Hepatocyte (in vitro differentiated cells): ENCODE results near the gene VAC14. TPM values are rescaled to one million over a fixed set of nuclear protein-coding genes. Genes with fewer than 3 reads are reported as not detected.

Experiments
- DNase-seq: peaks from one replicate; pipeline ENCODE4 v3.0.0-alpha.2; 2016; ENCODE audit warnings: low spot score
- H2AFZ ChIP-seq: fragments of 200-600 bp; sonication (generic); 2 replicates; pipeline ENCODE4 v1.6.0; 2016; ENCODE audit warnings: antibody characterized with exemption, mild to moderate bottlenecking
- H3K27ac ChIP-seq: fragments of 200-600 bp; sonication (generic); 2 replicates; pipeline ENCODE4 v1.5.1; 2016; ENCODE audit warnings: mild to moderate bottlenecking
- H3K27me3 ChIP-seq: fragments of 200-600 bp; sonication (generic); 2 replicates; pipeline ENCODE4 v1.6.1; 2016
- H3K36me3 ChIP-seq: fragments of 200-600 bp; sonication (generic); replicated peaks from 2 replicates; pipeline ENCODE4 v1.5.1; 2016; ENCODE audit warnings: low read depth; ENCODE audit not compliant: insufficient read depth
- H3K4me1 ChIP-seq: fragments of 200-600 bp; sonication (generic); 2 replicates; pipeline ENCODE4 v1.5.1; 2016; ENCODE audit warnings: mild to moderate bottlenecking, moderate library complexity; ENCODE audit not compliant: insufficient read depth
- H3K4me2 ChIP-seq: fragments of 200-600 bp; sonication (generic); 2 replicates; pipeline ENCODE4 v1.6.0; 2016
- H3K4me3 ChIP-seq: fragments of 200-600 bp; sonication (generic); 2 replicates; pipeline ENCODE4 v1.5.1; 2016; ENCODE audit warnings: mild to moderate bottlenecking
- H3K79me2 ChIP-seq: fragments of 200-600 bp; sonication (generic); 2 replicates; pipeline ENCODE4 v1.6.0; 2017; ENCODE audit warnings: mild to moderate bottlenecking
- H3K9me2 ChIP-seq: fragments of 200-600 bp; sonication (generic); replicated peaks from 2 replicates; pipeline ENCODE4 v1.6.0; 2017; ENCODE audit warnings: mild to moderate bottlenecking; ENCODE audit not compliant: insufficient read depth
- H3K9me3 ChIP-seq: fragments of 200-600 bp; sonication (generic); 2 replicates; pipeline ENCODE4 v1.5.1; 2016; ENCODE audit warnings: low read depth, mild to moderate bottlenecking
- H4K20me1 ChIP-seq: fragments of 200-600 bp; sonication (generic); 2 replicates; pipeline ENCODE4 v1.6.0; 2016; ENCODE audit warnings: mild to moderate bottlenecking; ENCODE audit not compliant: insufficient read depth, poor library complexity, severe bottlenecking
- CTCF ChIP-seq: fragments of 200-600 bp; sonication (generic); IDR thresholded peaks from 2 replicates; pipeline ENCODE4 v1.5.1; 2016; ENCODE audit warnings: antibody characterized with exemption, mild to moderate bottlenecking; ENCODE audit not compliant: poor library complexity
- EZH2 ChIP-seq: fragments of 200-600 bp; sonication (generic); IDR thresholded peaks from 2 replicates; pipeline ENCODE4 v1.6.1; 2016; ENCODE audit warnings: antibody characterized with exemption, mild to moderate bottlenecking, borderline replicate concordance
- EZH2phosphoT487 ChIP-seq: fragments of 200-600 bp; sonication (generic); IDR thresholded peaks from one replicate; pipeline ENCODE4 v1.6.1; 2018; ENCODE audit warnings: antibody characterized with exemption, mild to moderate bottlenecking, low read depth, moderate library complexity; ENCODE audit not compliant: unreplicated experiment, severe bottlenecking
- WGBS: methylation state at CpG from one replicate; pipeline ENCODE4 v1.1.6; 2016; ENCODE audit warnings: low lambda C conversion rate; ENCODE audit errors: missing lambda C conversion rate; 5-methylcytosine and 5-hydroxymethylcytosine counted together
- polyA plus RNA-seq: library from polyadenylated mRNA; unstranded; fragments of >200 nt; fragmentation: Nextera tagmentation; extraction: Ambion mirVana; gene quantifications from 2 replicates; pipeline ENCODE4 v1.2.1, GENCODE V29; 2016
- total RNA-seq: library from RNA; depleted of rRNA; stranded (reverse); fragments of >200 nt; gene quantifications from 2 replicates; pipeline ENCODE4 v1.2.3, GENCODE V29; 2014

The VAC14 gene
- total and polyA plus RNA-seq, 2 experiments from 2014 or later: 35.8 to 49.4 TPM

DNA sequence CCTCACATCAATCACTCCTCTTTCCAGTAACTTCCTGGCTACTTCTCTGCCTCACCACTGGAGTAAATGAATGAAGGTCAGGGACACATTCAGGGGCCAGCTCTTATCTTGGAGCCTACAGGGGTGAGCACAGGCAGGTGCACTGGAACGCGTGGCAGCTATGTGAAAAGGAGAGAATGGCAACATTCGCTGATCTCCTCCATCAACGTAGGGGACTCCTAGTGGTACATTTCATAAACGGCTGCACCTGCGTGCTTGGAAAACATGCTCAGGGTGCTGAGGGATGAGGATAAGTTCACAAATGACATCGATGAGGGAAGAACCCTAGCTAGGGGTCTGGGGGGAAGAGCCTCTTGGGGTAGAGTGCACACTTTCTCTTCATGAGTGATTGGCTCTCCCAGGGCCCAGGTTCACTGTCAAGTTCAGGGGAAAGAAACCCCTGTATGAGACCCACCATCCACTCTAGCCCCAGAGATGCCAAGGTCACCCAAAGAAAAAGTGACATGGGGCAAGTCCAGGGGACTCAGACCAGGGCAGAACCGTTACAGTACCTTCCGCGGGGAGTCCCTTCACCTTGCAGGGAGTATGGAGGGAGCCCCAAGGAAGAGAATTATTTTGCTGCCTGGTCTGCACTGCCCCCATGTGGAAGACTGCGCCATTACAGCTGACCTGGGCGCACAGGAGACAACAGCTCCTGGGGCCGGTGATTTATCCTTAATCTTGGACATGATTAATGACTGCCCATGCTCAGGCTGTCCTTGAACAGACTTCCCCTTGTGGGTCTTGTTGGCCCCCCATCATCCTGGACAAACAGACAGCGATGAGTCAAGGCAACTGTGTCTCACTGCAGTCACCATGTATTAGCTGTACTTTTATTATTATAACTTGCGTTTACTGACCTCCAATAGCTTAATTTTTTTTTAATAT is 30.1 kb downstream of the VAC14 start:
- Histone ChIP-seq H3K36me3 (no peaks in the 10 kb centered on the region), H3K4me1 (peaks cover 11% of the 10 kb centered on the region), H3K27me3 (no peaks in the 10 kb centered on the region), H3K9me2 (no peaks in the 10 kb centered on the region), H3K27ac (no peak overlapping the region), H3K4me2 (no peak overlapping the region), H3K9me3 (no peaks in the 10 kb centered on the region), H3K4me3 (no peak overlapping the region), H2AFZ (no peak overlapping the region), H4K20me1 (no peaks in the 10 kb centered on the region), H3K79me2 (no peaks in the 10 kb centered on the region)
- DNase-seq: peak; percentile 72
- TF ChIP-seq EZH2 (no peak), CTCF (peak; percentile 92), EZH2phosphoT487 (no peak)
- WGBS: 49% methylated on average over 15 of the region's 15 CpGs

- Histone ChIP-seq H3K27ac (no peak overlapping the region), H4K20me1 (no peaks in the 10 kb centered on the region), H3K79me2 (no peaks in the 10 kb centered on the region), H3K4me3 (no peak overlapping the region), H3K4me2 (no peak overlapping the region), H3K4me1 (peaks cover 11% of the 10 kb centered on the region), H3K9me2 (no peaks in the 10 kb centered on the region), H3K36me3 (no peaks in the 10 kb centered on the region), H2AFZ (no peak overlapping the region), H3K9me3 (no peaks in the 10 kb centered on the region), H3K27me3 (no peaks in the 10 kb centered on the region)
- DNase-seq: no peak
- TF ChIP-seq EZH2phosphoT487 (no peak), EZH2 (no peak), CTCF (no peak)
- 96% methylated on average over 9 of the region's 9 CpGs for WGBS
These were observed 30.7 kb downstream of the VAC14 start for GRCh38 chr16:70770291-70770625.

DNA sequence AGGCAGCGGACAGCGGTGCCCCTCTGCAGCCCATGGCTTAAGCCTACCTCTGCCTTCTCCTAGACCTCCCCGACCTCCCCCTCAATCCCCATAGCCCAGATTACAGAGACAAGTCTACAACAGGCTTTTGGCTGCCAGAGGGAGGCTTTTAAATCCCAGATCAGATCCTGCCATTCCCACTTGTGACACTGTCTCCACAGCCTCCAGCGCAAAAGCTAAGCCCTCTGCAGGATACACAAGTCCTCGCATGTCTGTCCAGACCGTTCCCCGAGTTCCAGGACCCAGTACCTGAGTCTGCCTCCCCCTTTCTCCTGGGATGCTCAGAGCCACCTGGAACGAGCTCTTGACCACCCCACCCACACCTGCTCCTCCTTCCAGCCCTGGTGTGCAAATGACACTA is 31.2 kb downstream of the VAC14 start:
- no peak overlapping the region for H3K4me3 ChIP-seq
- H3K36me3 ChIP-seq: no peaks in the 10 kb centered on the region
- H3K27ac ChIP-seq: no peak overlapping the region
- no peak overlapping the region for H3K4me2 ChIP-seq
- H4K20me1 ChIP-seq: no peaks in the 10 kb centered on the region
- H3K27me3 ChIP-seq: no peaks in the 10 kb centered on the region
- H3K79me2 ChIP-seq: no peaks in the 10 kb centered on the region
- H3K4me1 ChIP-seq: peaks cover 11% of the 10 kb centered on the region
- TF ChIP-seq EZH2phosphoT487 (no peak), EZH2 (no peak), CTCF (no peak)
- no peak overlapping the region for H2AFZ ChIP-seq
- no peaks in the 10 kb centered on the region for H3K9me3 ChIP-seq
- no peaks in the 10 kb centered on the region for H3K9me2 ChIP-seq
- DNase-seq: no peak
- WGBS: 95% methylated on average over 7 of the region's 8 CpGs
